Glutamatergic neuron (in vitro differentiated cells): Measurements from ENCODE around the gene ANKRD63. TPM values are rescaled to one million over a fixed set of nuclear protein-coding genes. Genes with fewer than 3 reads are reported as not detected.

Experiments
- DNase-seq: peaks from one replicate; pipeline ENCODE4 v3.0.0; 2022
- H3K27ac Mint-ChIP-seq: one replicate; pipeline ENCODE4 v1.8.0; 2020; ENCODE audit warnings: mild to moderate bottlenecking, mixed read lengths, inconsistent platforms; ENCODE audit not compliant: unreplicated experiment
- H3K27me3 Mint-ChIP-seq: one replicate; pipeline ENCODE4 v1.8.0; 2020; ENCODE audit warnings: mild to moderate bottlenecking, moderate library complexity, mixed read lengths, inconsistent platforms; ENCODE audit not compliant: unreplicated experiment
- H3K36me3 Mint-ChIP-seq: one replicate; pipeline ENCODE4 v1.8.0; 2020; ENCODE audit warnings: mild to moderate bottlenecking, mixed read lengths, inconsistent platforms; ENCODE audit not compliant: unreplicated experiment
- H3K4me1 Mint-ChIP-seq: one replicate; pipeline ENCODE4 v1.8.0; 2020; ENCODE audit warnings: mild to moderate bottlenecking, low read depth, mixed read lengths, inconsistent platforms; ENCODE audit not compliant: unreplicated experiment
- H3K4me3 Mint-ChIP-seq: one replicate; pipeline ENCODE4 v1.8.0; 2020; ENCODE audit warnings: mild to moderate bottlenecking, mixed read lengths, inconsistent platforms; ENCODE audit not compliant: unreplicated experiment
- H3K9me3 Mint-ChIP-seq: one replicate; pipeline ENCODE4 v1.8.0; 2020; ENCODE audit warnings: mild to moderate bottlenecking, moderate library complexity, mixed read lengths, inconsistent platforms; ENCODE audit not compliant: unreplicated experiment
- CTCF ChIP-seq: fragments of 200-600 bp; sonication (generic); IDR thresholded peaks from one replicate; pipeline ENCODE4 v1.5.0; 2021; ENCODE audit not compliant: partially characterized antibody, unreplicated experiment
- total RNA-seq: library from RNA; stranded (reverse); fragmentation: NEBNext Ultra II Directional; extraction: Animal tissue kit (Norgen Biotek cat#: 25700); gene quantifications from one replicate; pipeline ENCODE4 v1.2.1, GENCODE V29; 2021; ENCODE audit not compliant: unreplicated experiment

The ANKRD63 gene
- total RNA-seq, 1 donor from 2014 or later = not detected

GRCh38 chr15:40303576-40303975, 20.7 kb upstream of the ANKRD63 start:
- Mint-ChIP-seq H3K36me3 (peaks cover 8% of the 10 kb centered on the region), H3K27ac (no peak overlapping the region), H3K4me3 (no peak overlapping the region), H3K4me1 (no peaks in the 10 kb centered on the region), H3K27me3 (peaks cover 5% of the 10 kb centered on the region), H3K9me3 (peaks cover 1% of the 10 kb centered on the region)
- no peak for TF ChIP-seq CTCF
- DNase-seq = no peak

- no peak for TF ChIP-seq CTCF
- H3K27ac Mint-ChIP-seq = no peak overlapping the region
- no peak for DNase-seq
- peaks cover 1% of the 10 kb centered on the region for H3K9me3 Mint-ChIP-seq
- H3K27me3 Mint-ChIP-seq = peaks cover 5% of the 10 kb centered on the region
- peaks cover 8% of the 10 kb centered on the region for H3K36me3 Mint-ChIP-seq
- H3K4me3 Mint-ChIP-seq = no peak overlapping the region
- H3K4me1 Mint-ChIP-seq = no peaks in the 10 kb centered on the region
Observed at GRCh38 chr15:40302981-40303380, 20.1 kb upstream of the ANKRD63 start.

GRCh38 chr15:40302288-40302886, 19.5 kb upstream of the ANKRD63 start:
- Mint-ChIP-seq H3K4me3 (no peak overlapping the region), H3K9me3 (peaks cover 1% of the 10 kb centered on the region), H3K27me3 (peaks cover 5% of the 10 kb centered on the region), H3K4me1 (no peaks in the 10 kb centered on the region), H3K36me3 (peaks cover 8% of the 10 kb centered on the region), H3K27ac (no peak overlapping the region)
- TF ChIP-seq CTCF = no peak
- no peak for DNase-seq

GRCh38 chr15:40301467-40302179, 18.8 kb upstream of the ANKRD63 start:
- H3K36me3 Mint-ChIP-seq = peaks cover 8% of the 10 kb centered on the region
- TF ChIP-seq CTCF = no peak
- no peak for DNase-seq
- peaks cover 1% of the 10 kb centered on the region for H3K9me3 Mint-ChIP-seq
- H3K4me3 Mint-ChIP-seq = no peak overlapping the region
- H3K27me3 Mint-ChIP-seq = peaks cover 6% of the 10 kb centered on the region
- no peaks in the 10 kb centered on the region for H3K4me1 Mint-ChIP-seq
- H3K27ac Mint-ChIP-seq = no peak overlapping the region

GRCh38 chr15:40300771-40301170, 17.9 kb upstream of the ANKRD63 start:
- no peaks in the 10 kb centered on the region for H3K4me1 Mint-ChIP-seq

More at GRCh38 chr15:40300771-40301170, 17.9 kb upstream of the ANKRD63 start:
- Mint-ChIP-seq H3K4me3 (no peak overlapping the region), H3K9me3 (peaks cover 1% of the 10 kb centered on the region), H3K27ac (no peak overlapping the region), H3K36me3 (peaks cover 8% of the 10 kb centered on the region), H3K27me3 (peaks cover 5% of the 10 kb centered on the region)
- TF ChIP-seq CTCF = no peak
- DNase-seq = no peak
